Caco-2 (cell line): ENCODE measurements around the gene AIG1. TPM values are rescaled to one million over a fixed set of nuclear protein-coding genes. Genes with fewer than 3 reads are reported as not detected.

Source experiments
- Bru-seq: library from RNA; stranded (reverse); fragments of 400-500 nt; gene quantifications from one replicate; lab custom pipeline; 2021; lab: Mats Ljungman, UMichigan
- BruChase-seq, 2 experiments: library from RNA; stranded (reverse); fragments of 400-500 nt; gene quantifications; one replicate each; lab custom pipeline; 2021; lab: Mats Ljungman, UMichigan
- BruUV-seq: library from RNA; stranded (reverse); fragments of 400-500 nt; replicated peaks from 2 replicates; lab custom pipeline; 2021; lab: Mats Ljungman, UMichigan
- CTCF ChIA-PET: fragments of 300-600 bp; sonication (Branson Sonifier 250); formaldehyde crosslinking; loops from one replicate; lab custom pipeline; 2022; ENCODE audit warnings: antibody characterized with exemption; lab: Charles Lee
- POLR2A ChIA-PET: fragments of 300-600 bp; sonication (Branson Sonifier 250); formaldehyde crosslinking; loops from one replicate; lab custom pipeline; 2022; ENCODE audit warnings: antibody characterized with exemption; lab: Charles Lee
- DNase-seq, 2 experiments: peaks; one replicate each; pipeline versions ENCODE4 v3.0.0 to v3.0.0-alpha.2; 2020 to 2022
- H3K27me3 ChIP-seq: replicated peaks from 2 replicates; pipeline ENCODE4 v1.6.0; 2011; ENCODE audit warnings: low read length; ENCODE audit not compliant: control insufficient read depth, insufficient read depth
- H3K36me3 ChIP-seq: 2 replicates; pipeline ENCODE4 v1.5.1; 2011; ENCODE audit warnings: low read length; ENCODE audit not compliant: control insufficient read depth, insufficient read depth
- H3K4me1 ChIP-seq: fragments of 250-450 bp; sonication (Bioruptor Pico); 2 replicates; pipeline ENCODE4 v1.5.1; 2020; ENCODE audit warnings: mild to moderate bottlenecking
- H3K4me3 ChIP-seq: 2 replicates; pipeline ENCODE4 v1.5.1; 2011; ENCODE audit warnings: low read depth, mild to moderate bottlenecking, control low read depth, low read length
- H3K9me3 ChIP-seq: fragments of 250-450 bp; sonication (Bioruptor Pico); 2 replicates; pipeline ENCODE4 v1.5.1; 2020; ENCODE audit warnings: mild to moderate bottlenecking, moderate library complexity
- H3K27ac Mint-ChIP-seq: one replicate; pipeline ENCODE4 v1.8.0; 2022; ENCODE audit warnings: mixed read lengths; ENCODE audit not compliant: unreplicated experiment
- H3K27me3 Mint-ChIP-seq: one replicate; pipeline ENCODE4 v1.8.0; 2022; ENCODE audit warnings: mixed read lengths; ENCODE audit not compliant: insufficient read depth, unreplicated experiment
- H3K36me3 Mint-ChIP-seq: one replicate; pipeline ENCODE4 v1.8.0; 2022; ENCODE audit warnings: mild to moderate bottlenecking, mixed read lengths; ENCODE audit not compliant: insufficient read depth, unreplicated experiment
- H3K4me1 Mint-ChIP-seq: one replicate; pipeline ENCODE4 v1.8.0; 2022; ENCODE audit warnings: low read depth, mixed read lengths; ENCODE audit not compliant: unreplicated experiment
- H3K4me3 Mint-ChIP-seq: one replicate; pipeline ENCODE4 v1.8.0; 2022; ENCODE audit warnings: mild to moderate bottlenecking, moderate library complexity, mixed read lengths; ENCODE audit not compliant: unreplicated experiment
- H3K9me3 Mint-ChIP-seq: one replicate; pipeline ENCODE4 v1.8.0; 2022; ENCODE audit warnings: mixed read lengths; ENCODE audit not compliant: unreplicated experiment
- CTCF ChIP-seq, 2 experiments: fragments of 200-600 bp in 1 of 2; IDR thresholded peaks; 1 replicate in 1 of 2; 2 replicates in 1 of 2; pipeline versions ENCODE4 v1.5.1 to v1.8.0; 2011 to 2022; ENCODE audit warnings: antibody characterized with exemption in 1 of 2, control low read depth in 1 of 2, inconsistent platforms in 1 of 2, low read depth in 1 of 2, low read length in 1 of 2, mild to moderate bottlenecking in 1 of 2, moderate library complexity in 1 of 2; ENCODE audit not compliant: insufficient read depth in 1 of 2, severe bottlenecking in 1 of 2, unreplicated experiment in 1 of 2
- intact Hi-C: fragments of 100-400 bp; cut with micrococcal nuclease; formaldehyde crosslinking; loops from one replicate; pipeline ENCODE4 v1.10.0; 2022; ENCODE audit not compliant: unreplicated experiment
- long read RNA-seq: library from polyadenylated mRNA; stranded (forward); transcript quantifications from one replicate; pipeline ENCODE4 v2.0.0, GENCODE V29; 2022
- total RNA-seq: library from RNA; stranded (reverse); gene quantifications from 2 replicates; pipeline ENCODE4 v1.2.3, GENCODE V29; 2022

Gene AIG1
- total RNA-seq (27.6 and 31.8 TPM in 2 replicates), Bru-seq, nascent RNA (percentile 63 among the genes with signal in this experiment), BruChase-seq, experiment 1, labeled RNA remaining after a 2-hour chase (percentile 55 among the genes with signal in this experiment), BruChase-seq, experiment 2, labeled RNA remaining after a 6-hour chase (percentile 51 among the genes with signal in this experiment)
- long read RNA-seq, transcript AIG1-202 (6 exons, 1,395 nt) = major isoform, 22 of 47 reads
- long read RNA-seq, partial matches to known transcripts = 4 of 47 reads
- long read RNA-seq, other reads (novel, unspliced or antisense) = 16 of 47 reads

DNA sequence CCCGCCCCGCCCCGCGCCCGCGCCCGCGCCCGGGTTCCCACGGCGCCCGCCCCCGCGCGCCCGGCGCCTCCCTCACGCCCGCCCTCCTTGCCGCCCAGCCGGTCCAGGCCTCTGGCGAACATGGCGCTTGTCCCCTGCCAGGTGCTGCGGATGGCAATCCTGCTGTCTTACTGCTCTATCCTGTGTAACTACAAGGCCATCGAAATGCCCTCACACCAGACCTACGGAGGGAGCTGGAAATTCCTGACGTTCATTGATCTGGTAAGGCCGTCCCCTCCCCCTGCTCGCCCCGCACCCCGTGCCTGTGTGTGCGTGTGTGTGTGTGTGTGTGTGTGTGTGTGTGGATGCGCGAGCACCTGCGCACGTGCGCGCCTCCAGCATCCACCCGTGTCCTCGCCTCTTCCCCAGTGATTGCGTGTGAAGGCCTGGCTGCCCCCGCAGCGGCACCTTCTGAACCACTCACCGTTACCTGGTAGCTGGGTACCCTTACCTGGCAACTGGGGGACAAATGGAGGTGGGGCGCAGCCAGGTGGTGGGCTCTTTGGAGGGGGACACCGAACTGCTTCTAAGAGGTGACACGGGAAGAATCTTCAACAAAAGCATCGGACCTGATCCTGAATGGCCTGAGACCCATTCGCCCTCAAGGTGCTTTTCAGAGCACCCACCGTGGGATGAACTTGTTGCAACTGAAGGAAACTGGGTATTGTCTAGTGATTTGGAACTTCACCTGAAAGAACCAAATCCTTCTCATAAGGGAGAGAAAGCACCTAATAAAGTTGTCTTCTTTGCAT, at the start of gene AIG1:
Gene AIG1, plus strand, starts transcription at position 84 of the 791 bp plus-strand sequence. Its CDS starts 37 bp downstream, at position 121.
- intact Hi-C loops = loop anchor here (1.0 to 2.0 kb wide), 2 partner anchors 116 to 218 kb away; partner anchors contain the start of gene HIVEP2
- peak within 1 kb of the TSS; percentile 94 for H3K4me3 Mint-ChIP-seq
- Histone ChIP-seq H3K36me3 (no peaks in the 10 kb centered on the region), H3K27me3 (no peaks in the 10 kb centered on the region), H3K9me3 (no peaks in the 10 kb centered on the region), H3K4me3 (peak within 1 kb of the TSS; percentile 91), H3K4me1 (peaks cover 18% of the 10 kb centered on the region)
- peaks cover 8% of the 10 kb centered on the region for H3K4me1 Mint-ChIP-seq
- ChIA-PET POLR2A (no interaction called here), CTCF (no interaction called here)
- DNase-seq = peak in 1 of 2 experiments; percentile 14
- no peaks in the 10 kb centered on the region for H3K27me3 Mint-ChIP-seq
- BruUV-seq = no TSS peak
- H3K27ac Mint-ChIP-seq = peak within 1 kb of the TSS; percentile 96
- peaks cover 10% of the 10 kb centered on the region for H3K9me3 Mint-ChIP-seq
- peaks cover 13% of the 10 kb centered on the region for H3K36me3 Mint-ChIP-seq
- no peak for TF ChIP-seq CTCF (IDR thresholded peaks at IDR 0.05; ENCODE audit: insufficient read depth in 1 of 2, low read depth in 1 of 2, low read length in 1 of 2, severe bottlenecking in 1 of 2, unreplicated experiment in 1 of 2)

DNA sequence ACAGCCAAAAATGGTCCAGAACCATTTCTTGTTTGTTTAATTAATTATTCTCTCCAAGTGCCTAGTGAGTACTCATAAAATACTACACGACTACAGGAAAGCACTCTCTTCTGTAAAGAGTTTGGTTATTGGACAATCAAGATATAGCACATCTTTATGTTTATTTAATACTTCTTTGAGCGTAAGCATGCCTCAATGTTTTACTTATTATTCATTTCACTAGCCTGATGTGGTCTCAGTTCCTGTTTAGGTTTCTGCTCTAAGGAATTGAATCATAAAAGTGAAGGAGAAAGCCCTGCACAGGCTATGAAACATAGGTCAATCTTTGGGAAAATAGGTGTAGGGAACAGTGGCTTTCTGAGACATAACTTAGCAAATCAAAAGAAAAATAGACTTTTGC, 45.9 kb upstream of the AIG1 start:
- intact Hi-C loops = no loop called here
- H3K27ac Mint-ChIP-seq = no peak overlapping the region

More for the DNA sequence above, 45.9 kb upstream of the AIG1 start:
- no peak overlapping the region for H3K4me3 Mint-ChIP-seq
- ChIA-PET CTCF (no interaction called here), POLR2A (no interaction called here)
- H3K4me1 Mint-ChIP-seq = no peaks in the 10 kb centered on the region
- no peak for TF ChIP-seq CTCF (IDR thresholded peaks at IDR 0.05; ENCODE audit: insufficient read depth in 1 of 2, low read depth in 1 of 2, low read length in 1 of 2, severe bottlenecking in 1 of 2, unreplicated experiment in 1 of 2)
- H3K9me3 Mint-ChIP-seq = no peaks in the 10 kb centered on the region
- BruUV-seq = no TSS peak
- H3K36me3 Mint-ChIP-seq = no peaks in the 10 kb centered on the region
- no peak overlapping the region for H3K4me3 ChIP-seq
- no peaks in the 10 kb centered on the region for H3K36me3 ChIP-seq
- no peaks in the 10 kb centered on the region for H3K4me1 ChIP-seq
- H3K27me3 ChIP-seq = no peaks in the 10 kb centered on the region
- peaks cover 3% of the 10 kb centered on the region for H3K27me3 Mint-ChIP-seq
- H3K9me3 ChIP-seq = no peaks in the 10 kb centered on the region
- DNase-seq = no peak
